Lung (tissue), 12 donors: ENCODE results near the gene RND3. TPM values are rescaled to one million over a fixed set of nuclear protein-coding genes. Genes with fewer than 3 reads are reported as not detected.
A peak's percentile ranks its signal among the peaks of the same experiment; 100 is the strongest.

Source experiments
- ATAC-seq: fragments of 200-7000 bp; cut with Tn5 transposase; one replicate; pipeline ENCODE4 v1.9.1; 2020; ENCODE audit warnings: moderate number of reproducible peaks; ENCODE audit not compliant: insufficient read depth, low FRiP score
- DNase-seq, 3 donors: peaks; one replicate each; pipeline ENCODE4 v3.0.0-alpha.2; 2013 to 2017
- H3K27ac ChIP-seq, 2 donors: one replicate each; pipeline ENCODE4 v1.5.1; 2013; ENCODE audit warnings: mild to moderate bottlenecking in 2 of 2, moderate library complexity in 2 of 2, control low read depth in 1 of 2, inconsistent platforms in 1 of 2, low read depth in 1 of 2, low read length in 1 of 2
- H3K27me3 ChIP-seq, 3 donors: one replicate each; pipeline ENCODE4 v1.5.1; 2013; ENCODE audit warnings: low read length in 2 of 3; ENCODE audit not compliant: control insufficient read depth in 3 of 3, insufficient read depth in 3 of 3
- H3K36me3 ChIP-seq, 4 donors: one replicate each; pipeline ENCODE4 v1.5.1; 2013; ENCODE audit warnings: low read length in 4 of 4, mild to moderate bottlenecking in 1 of 4, moderate library complexity in 1 of 4; ENCODE audit not compliant: control insufficient read depth in 4 of 4, insufficient read depth in 4 of 4
- H3K4me1 ChIP-seq, 5 donors: one replicate each; pipeline ENCODE4 v1.5.1; 2013; ENCODE audit warnings: low read length in 5 of 5, mild to moderate bottlenecking in 2 of 5, moderate library complexity in 1 of 5; ENCODE audit not compliant: control insufficient read depth in 5 of 5, insufficient read depth in 5 of 5
- H3K4me3 ChIP-seq: one replicate; pipeline ENCODE4 v1.5.1; 2013; ENCODE audit warnings: mild to moderate bottlenecking, control low read depth, moderate library complexity
- H3K9ac ChIP-seq, 2 donors: one replicate each; pipeline ENCODE4 v1.5.1; 2013; ENCODE audit warnings: low read length in 2 of 2, control low read depth in 1 of 2; ENCODE audit not compliant: insufficient read depth in 1 of 2
- H3K9me3 ChIP-seq, 4 donors: one replicate each; pipeline ENCODE4 v1.5.1; 2013; ENCODE audit warnings: low read length in 3 of 4, mild to moderate bottlenecking in 1 of 4, moderate library complexity in 1 of 4; ENCODE audit not compliant: control insufficient read depth in 4 of 4, insufficient read depth in 3 of 4
- WGBS, 2 donors: extraction: QIAGEN DNeasy Blood & Tissue Kit; methylation state at CpG; one replicate each; pipeline ENCODE4 v1.1.7; 2013; 5-methylcytosine and 5-hydroxymethylcytosine counted together
- polyA plus RNA-seq, 2 donors: library from polyadenylated mRNA; stranded (reverse); fragments of 200-250 nt; gene quantifications; one replicate each; pipeline ENCODE4 v1.2.1, GENCODE V29; 2013
- total RNA-seq, 2 donors: library from RNA; depleted of rRNA in 1 of 2; stranded (reverse); fragments of >200 nt in 1 of 2; gene quantifications; one replicate each; pipeline ENCODE4 v1.2.1, GENCODE V29; 2014 to 2021
- TF ChIP-seq, protein P1 (sequence below): IDR thresholded peaks from 2 replicates; pipeline ENCODE4 v1.5.1; 2012; ENCODE audit warnings: mild to moderate bottlenecking; ENCODE audit errors: control extremely low read depth, extremely low read depth
- donor health status: control.
- donor health status: control.
- donor health status: Bipolar disorder and iron deficiency.
- donor health status: healthy.
- donor health status: DM: yes; HTN: yes; CAD: no.

RND3 gene
- total and polyA plus RNA-seq, 4 donors: 23.5 to 43.7 (median 33.4) TPM

DNA sequence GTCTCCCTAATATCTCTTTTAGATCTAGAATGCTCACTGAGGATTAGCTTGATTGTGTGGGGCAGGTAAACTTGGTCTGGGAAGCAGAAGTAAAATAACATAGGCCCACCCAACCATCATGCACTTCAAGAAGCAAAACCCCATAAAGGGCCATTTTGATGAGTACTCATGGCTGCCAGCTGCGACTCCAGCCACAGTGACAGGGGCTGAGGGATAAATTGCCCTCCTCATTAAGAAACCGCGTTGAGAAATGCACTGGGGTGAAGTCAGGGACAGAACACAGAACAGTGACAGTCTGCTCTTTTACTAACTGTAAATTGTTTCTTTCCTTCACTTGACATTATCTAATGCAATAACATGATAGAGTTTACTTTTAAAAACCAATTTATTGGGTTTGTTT lies 60.2 kb downstream of the RND3 start:
- WGBS, 2 donors: 59 to 64% methylated on average over 3 of the region's 3 CpGs
- no peak for ATAC-seq

DNA sequence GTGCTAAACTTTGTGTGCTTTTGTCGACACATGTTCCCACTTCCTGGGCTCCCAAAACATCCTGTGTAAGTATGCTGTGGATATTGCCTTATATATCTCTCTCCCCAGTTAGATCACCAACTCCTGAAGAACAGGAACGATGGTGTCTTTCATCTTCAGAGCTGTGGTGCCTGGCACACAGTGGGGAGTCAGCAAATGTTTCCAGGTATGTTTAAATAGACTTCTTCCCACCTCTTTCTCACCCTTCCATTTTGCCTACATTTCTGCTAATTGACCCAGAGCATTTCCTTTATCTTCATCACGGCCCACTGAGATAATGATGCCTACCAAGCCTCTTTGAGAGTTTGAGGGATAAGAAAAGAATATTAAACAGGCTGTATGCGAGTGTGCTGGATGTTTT lies 60.7 kb downstream of the RND3 start:
- Histone ChIP-seq H3K9me3 (no peaks in the 10 kb centered on the region), H3K27me3 (no peaks in the 10 kb centered on the region), H3K4me3 (no peak overlapping the region), H3K9ac (no peak overlapping the region), H3K4me1 (peaks cover 0 to 81% (median 11%) of the 10 kb centered on the region in 5 donors), H3K36me3 (no peaks in the 10 kb centered on the region), H3K27ac (no peak overlapping the region)
- WGBS, 2 donors: 69 to 76% methylated on average over 4 of the region's 4 CpGs
- ATAC-seq (no peak), DNase-seq (no peak)
- TF ChIP-seq, protein P1, sequence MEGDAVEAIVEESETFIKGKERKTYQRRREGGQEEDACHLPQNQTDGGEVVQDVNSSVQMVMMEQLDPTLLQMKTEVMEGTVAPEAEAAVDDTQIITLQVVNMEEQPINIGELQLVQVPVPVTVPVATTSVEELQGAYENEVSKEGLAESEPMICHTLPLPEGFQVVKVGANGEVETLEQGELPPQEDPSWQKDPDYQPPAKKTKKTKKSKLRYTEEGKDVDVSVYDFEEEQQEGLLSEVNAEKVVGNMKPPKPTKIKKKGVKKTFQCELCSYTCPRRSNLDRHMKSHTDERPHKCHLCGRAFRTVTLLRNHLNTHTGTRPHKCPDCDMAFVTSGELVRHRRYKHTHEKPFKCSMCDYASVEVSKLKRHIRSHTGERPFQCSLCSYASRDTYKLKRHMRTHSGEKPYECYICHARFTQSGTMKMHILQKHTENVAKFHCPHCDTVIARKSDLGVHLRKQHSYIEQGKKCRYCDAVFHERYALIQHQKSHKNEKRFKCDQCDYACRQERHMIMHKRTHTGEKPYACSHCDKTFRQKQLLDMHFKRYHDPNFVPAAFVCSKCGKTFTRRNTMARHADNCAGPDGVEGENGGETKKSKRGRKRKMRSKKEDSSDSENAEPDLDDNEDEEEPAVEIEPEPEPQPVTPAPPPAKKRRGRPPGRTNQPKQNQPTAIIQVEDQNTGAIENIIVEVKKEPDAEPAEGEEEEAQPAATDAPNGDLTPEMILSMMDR: no peak

More for the DNA sequence above, 60.2 kb downstream of the RND3 start:
- H3K27ac ChIP-seq: no peak overlapping the region
- DNase-seq: peak in 1 of 3 donors; percentile 59
- no peak overlapping the region for H3K4me3 ChIP-seq
- peaks cover 0 to 81% (median 12%) of the 10 kb centered on the region in 5 donors for H3K4me1 ChIP-seq
- H3K36me3 ChIP-seq: no peaks in the 10 kb centered on the region
- TF ChIP-seq, protein P1: no peak
- no peak overlapping the region for H3K9ac ChIP-seq
- H3K9me3 ChIP-seq: no peaks in the 10 kb centered on the region
- H3K27me3 ChIP-seq: no peaks in the 10 kb centered on the region

DNA sequence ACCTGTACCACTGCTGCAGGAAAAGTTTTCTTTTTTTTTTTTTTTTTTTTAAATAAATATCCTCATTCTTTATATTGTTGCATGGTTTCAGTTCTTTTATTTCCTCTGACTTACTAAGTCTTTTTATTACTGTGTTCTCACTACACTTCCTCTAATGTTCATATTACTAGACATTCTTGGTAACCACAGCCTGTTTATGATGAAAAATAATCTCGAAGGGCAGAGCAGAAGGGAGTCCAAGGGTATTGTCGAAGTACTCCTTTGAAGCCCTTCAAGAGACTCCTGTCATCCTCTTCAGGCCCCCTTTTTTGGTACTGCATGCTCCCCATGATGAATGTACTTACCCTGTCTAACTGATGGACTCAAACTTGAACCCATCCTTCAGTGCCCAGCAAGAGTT lies 61.2 kb downstream of the RND3 start:
- Histone ChIP-seq H3K9me3 (no peaks in the 10 kb centered on the region), H3K4me1 (peaks cover 0 to 79% (median 11%) of the 10 kb centered on the region in 5 donors), H3K36me3 (no peaks in the 10 kb centered on the region), H3K27ac (no peak overlapping the region), H3K4me3 (no peak overlapping the region), H3K27me3 (no peaks in the 10 kb centered on the region), H3K9ac (no peak overlapping the region)
- DNase-seq: no peak
- TF ChIP-seq, protein P1: no peak
- 64 to 75% methylated on average over 2 of the region's 2 CpGs for WGBS, 2 donors
- no peak for ATAC-seq
